22Rv1 (cell line): ENCODE measurements around the gene KIF2C.

Experiments
- CTCF ChIP-seq: fragments of 450-650 bp; IDR thresholded peaks from 2 replicates; pipeline ENCODE4 v1.5.1; 2017; ENCODE audit warnings: mild to moderate bottlenecking
- ZFX ChIP-seq: fragments of 450-650 bp; IDR thresholded peaks from 2 replicates; pipeline ENCODE4 v1.6.1; 2017; ENCODE audit warnings: antibody characterized with exemption, borderline replicate concordance

- TF ChIP-seq CTCF (no peak), ZFX (no peak)
Observed at GRCh38 chr1:44811234-44811633, 71.6 kb downstream of the KIF2C start.
